HL-60 (cell line): ENCODE data around the gene PPP1R14C.

Source experiments
- GABPA ChIP-seq: IDR thresholded peaks from 2 replicates; pipeline ENCODE4 v1.6.1; 2012; ENCODE audit warnings: low read depth
- TF ChIP-seq, protein P1 (sequence below): IDR thresholded peaks from one replicate; pipeline ENCODE4 v1.5.1; 2011; ENCODE audit warnings: low read length, control low read depth, inconsistent platforms; ENCODE audit not compliant: insufficient read depth

- TF ChIP-seq, protein P1, sequence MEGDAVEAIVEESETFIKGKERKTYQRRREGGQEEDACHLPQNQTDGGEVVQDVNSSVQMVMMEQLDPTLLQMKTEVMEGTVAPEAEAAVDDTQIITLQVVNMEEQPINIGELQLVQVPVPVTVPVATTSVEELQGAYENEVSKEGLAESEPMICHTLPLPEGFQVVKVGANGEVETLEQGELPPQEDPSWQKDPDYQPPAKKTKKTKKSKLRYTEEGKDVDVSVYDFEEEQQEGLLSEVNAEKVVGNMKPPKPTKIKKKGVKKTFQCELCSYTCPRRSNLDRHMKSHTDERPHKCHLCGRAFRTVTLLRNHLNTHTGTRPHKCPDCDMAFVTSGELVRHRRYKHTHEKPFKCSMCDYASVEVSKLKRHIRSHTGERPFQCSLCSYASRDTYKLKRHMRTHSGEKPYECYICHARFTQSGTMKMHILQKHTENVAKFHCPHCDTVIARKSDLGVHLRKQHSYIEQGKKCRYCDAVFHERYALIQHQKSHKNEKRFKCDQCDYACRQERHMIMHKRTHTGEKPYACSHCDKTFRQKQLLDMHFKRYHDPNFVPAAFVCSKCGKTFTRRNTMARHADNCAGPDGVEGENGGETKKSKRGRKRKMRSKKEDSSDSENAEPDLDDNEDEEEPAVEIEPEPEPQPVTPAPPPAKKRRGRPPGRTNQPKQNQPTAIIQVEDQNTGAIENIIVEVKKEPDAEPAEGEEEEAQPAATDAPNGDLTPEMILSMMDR: no peak
- no peak for TF ChIP-seq GABPA
Observed at GRCh38 chr6:150260931-150261330, 118.1 kb downstream of the PPP1R14C start.
